HG02759 (cell line): ENCODE measurements around the gene B4GALT4.
"Not testable (repeated sequence)": the region's sequence is repeated elsewhere in the genome, so short reads cannot be mapped to it uniquely, and the experiment has no call there.

Experiments used
- ATAC-seq: cut with Tn5 transposase; IDR thresholded peaks from one replicate; pipeline ENCODE4 v1.9.1; 2021; ENCODE audit warnings: mild to moderate bottlenecking, moderate library complexity; ENCODE audit not compliant: unreplicated experiment

The B4GALT4 gene

GRCh38 chr3:119240591-119241434 lies at the start of gene B4GALT4:
TSS of gene B4GALT4 (minus strand) at chr3:119240878. CDS start at chr3:119230099, 10,779 bp downstream.
- ATAC-seq = peak; percentile 89

- no peak for ATAC-seq
Measured at GRCh38 chr3:119289404-119289770, 48.7 kb upstream of the B4GALT4 start.

- no peak for ATAC-seq
Measured at GRCh38 chr3:119288669-119289403, 48.2 kb upstream of the B4GALT4 start.

GRCh38 chr3:119279584-119280243 lies 39.0 kb upstream of the B4GALT4 start:
- ATAC-seq = no peak

- ATAC-seq = no peak
Measured at GRCh38 chr3:119279101-119279554, 38.5 kb upstream of the B4GALT4 start.

- ATAC-seq = no peak
Measured at GRCh38 chr3:119276680-119277079, 36.0 kb upstream of the B4GALT4 start.

- ATAC-seq = not testable (repeated sequence)
Measured at GRCh38 chr3:119270212-119270611, 29.5 kb upstream of the B4GALT4 start.

- no peak for ATAC-seq
Measured at GRCh38 chr3:119261055-119261454, 20.4 kb upstream of the B4GALT4 start.

GRCh38 chr3:119259821-119260220 lies 19.1 kb upstream of the B4GALT4 start:
- ATAC-seq = no peak

- ATAC-seq = peak; percentile 90
Measured at GRCh38 chr3:119258915-119259314, 18.2 kb upstream of the B4GALT4 start.

GRCh38 chr3:119257654-119258410 lies 17.2 kb upstream of the B4GALT4 start:
- peak; percentile 69 for ATAC-seq

- ATAC-seq = no peak
Measured at GRCh38 chr3:119257111-119257510, 16.4 kb upstream of the B4GALT4 start.

GRCh38 chr3:119255214-119255613 lies 14.5 kb upstream of the B4GALT4 start:
- no peak for ATAC-seq

- no peak for ATAC-seq
Measured at GRCh38 chr3:119245778-119246177, 5.1 kb upstream of the B4GALT4 start.

- ATAC-seq = no peak
Measured at GRCh38 chr3:119243712-119244111, 3.0 kb upstream of the B4GALT4 start.

- ATAC-seq = not testable (repeated sequence)
Measured at GRCh38 chr3:119243058-119243529, 2.4 kb upstream of the B4GALT4 start.

- not testable (repeated sequence) for ATAC-seq
Measured at GRCh38 chr3:119242387-119243057, 1.8 kb upstream of the B4GALT4 start.

GRCh38 chr3:119240101-119240590 lies 532 bp downstream of the B4GALT4 start:
- peak; percentile 19 for ATAC-seq

GRCh38 chr3:119239206-119239820 lies 1.4 kb downstream of the B4GALT4 start:
- no peak for ATAC-seq
